ENCODE data around the gene KRT36.

DNA sequence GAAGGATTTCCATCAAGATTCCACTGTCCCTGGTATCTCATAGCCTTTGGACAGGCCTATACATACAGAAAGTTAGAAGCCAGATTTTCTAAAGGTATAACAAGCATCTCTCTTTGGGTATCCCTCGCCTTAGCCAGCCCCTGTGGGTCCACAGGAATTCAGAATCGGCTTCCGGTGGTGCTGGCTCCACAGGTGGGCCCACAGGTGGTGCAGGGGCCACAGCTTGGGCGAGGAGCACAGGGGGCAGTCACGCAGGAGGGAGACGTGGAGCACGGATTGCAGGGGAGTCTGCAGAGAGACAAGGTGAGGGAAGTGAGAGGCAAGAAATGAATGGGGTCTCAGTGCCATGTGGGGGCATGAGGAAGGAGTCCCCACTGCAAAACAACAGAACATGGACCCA is 52.5 kb downstream of the KRT36 start:
- TF ChIP-seq, protein P1, sequence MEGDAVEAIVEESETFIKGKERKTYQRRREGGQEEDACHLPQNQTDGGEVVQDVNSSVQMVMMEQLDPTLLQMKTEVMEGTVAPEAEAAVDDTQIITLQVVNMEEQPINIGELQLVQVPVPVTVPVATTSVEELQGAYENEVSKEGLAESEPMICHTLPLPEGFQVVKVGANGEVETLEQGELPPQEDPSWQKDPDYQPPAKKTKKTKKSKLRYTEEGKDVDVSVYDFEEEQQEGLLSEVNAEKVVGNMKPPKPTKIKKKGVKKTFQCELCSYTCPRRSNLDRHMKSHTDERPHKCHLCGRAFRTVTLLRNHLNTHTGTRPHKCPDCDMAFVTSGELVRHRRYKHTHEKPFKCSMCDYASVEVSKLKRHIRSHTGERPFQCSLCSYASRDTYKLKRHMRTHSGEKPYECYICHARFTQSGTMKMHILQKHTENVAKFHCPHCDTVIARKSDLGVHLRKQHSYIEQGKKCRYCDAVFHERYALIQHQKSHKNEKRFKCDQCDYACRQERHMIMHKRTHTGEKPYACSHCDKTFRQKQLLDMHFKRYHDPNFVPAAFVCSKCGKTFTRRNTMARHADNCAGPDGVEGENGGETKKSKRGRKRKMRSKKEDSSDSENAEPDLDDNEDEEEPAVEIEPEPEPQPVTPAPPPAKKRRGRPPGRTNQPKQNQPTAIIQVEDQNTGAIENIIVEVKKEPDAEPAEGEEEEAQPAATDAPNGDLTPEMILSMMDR (IDR thresholded peaks at IDR 0.05) = no peak
- TF ChIP-seq POLR2A (IDR thresholded peaks at IDR 0.05) = no peak

Measured in Peyer's patch (tissue), 4 donors.